NB4 (cell line): Measurements from ENCODE around the gene NPR2.

Experiments
- DNase-seq: peaks from one replicate; pipeline ENCODE4 v3.0.0; 2010; ENCODE audit warnings: low read depth
- H3K4me3 ChIP-seq: one replicate; pipeline ENCODE4 v1.5.1; 2011; ENCODE audit warnings: mild to moderate bottlenecking, low read depth, low read length, moderate library complexity
- MYC ChIP-seq: IDR thresholded peaks from 2 replicates; pipeline ENCODE4 v1.6.1; 2011; ENCODE audit warnings: low read depth, low read length
- POLR2A ChIP-seq: IDR thresholded peaks from 2 replicates; pipeline ENCODE4 v1.6.1; 2011; ENCODE audit warnings: mild to moderate bottlenecking; ENCODE audit not compliant: insufficient read length; ENCODE audit errors: extremely low read depth
- TF ChIP-seq, protein P1 (sequence below): IDR thresholded peaks from one replicate; pipeline ENCODE4 v1.5.1; 2012; ENCODE audit warnings: low read depth, low read length
- TF ChIP-seq, protein P2 (sequence below): IDR thresholded peaks from 2 replicates; pipeline ENCODE4 v1.6.1; 2011; ENCODE audit warnings: low read depth, low read length

The NPR2 gene

DNA sequence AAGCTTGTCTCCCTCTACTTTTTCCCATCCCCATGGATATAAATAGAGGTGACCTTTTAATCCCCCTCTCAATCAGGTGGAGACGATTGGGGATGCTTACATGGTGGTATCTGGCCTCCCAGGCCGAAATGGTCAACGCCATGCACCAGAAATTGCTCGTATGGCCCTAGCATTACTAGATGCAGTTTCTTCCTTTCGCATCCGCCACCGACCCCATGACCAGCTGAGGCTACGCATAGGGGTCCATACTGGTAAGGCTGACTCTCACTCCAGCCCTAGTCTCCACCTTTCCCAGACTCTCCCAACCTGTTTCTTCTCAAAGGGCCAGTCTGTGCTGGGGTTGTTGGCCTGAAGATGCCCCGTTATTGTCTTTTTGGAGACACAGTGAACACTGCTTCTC, 17.0 kb downstream of the NPR2 start:
- TF ChIP-seq, protein P1, sequence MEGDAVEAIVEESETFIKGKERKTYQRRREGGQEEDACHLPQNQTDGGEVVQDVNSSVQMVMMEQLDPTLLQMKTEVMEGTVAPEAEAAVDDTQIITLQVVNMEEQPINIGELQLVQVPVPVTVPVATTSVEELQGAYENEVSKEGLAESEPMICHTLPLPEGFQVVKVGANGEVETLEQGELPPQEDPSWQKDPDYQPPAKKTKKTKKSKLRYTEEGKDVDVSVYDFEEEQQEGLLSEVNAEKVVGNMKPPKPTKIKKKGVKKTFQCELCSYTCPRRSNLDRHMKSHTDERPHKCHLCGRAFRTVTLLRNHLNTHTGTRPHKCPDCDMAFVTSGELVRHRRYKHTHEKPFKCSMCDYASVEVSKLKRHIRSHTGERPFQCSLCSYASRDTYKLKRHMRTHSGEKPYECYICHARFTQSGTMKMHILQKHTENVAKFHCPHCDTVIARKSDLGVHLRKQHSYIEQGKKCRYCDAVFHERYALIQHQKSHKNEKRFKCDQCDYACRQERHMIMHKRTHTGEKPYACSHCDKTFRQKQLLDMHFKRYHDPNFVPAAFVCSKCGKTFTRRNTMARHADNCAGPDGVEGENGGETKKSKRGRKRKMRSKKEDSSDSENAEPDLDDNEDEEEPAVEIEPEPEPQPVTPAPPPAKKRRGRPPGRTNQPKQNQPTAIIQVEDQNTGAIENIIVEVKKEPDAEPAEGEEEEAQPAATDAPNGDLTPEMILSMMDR: no peak
- TF ChIP-seq MYC: no peak
- no peak for TF ChIP-seq POLR2A
- TF ChIP-seq, protein P2, sequence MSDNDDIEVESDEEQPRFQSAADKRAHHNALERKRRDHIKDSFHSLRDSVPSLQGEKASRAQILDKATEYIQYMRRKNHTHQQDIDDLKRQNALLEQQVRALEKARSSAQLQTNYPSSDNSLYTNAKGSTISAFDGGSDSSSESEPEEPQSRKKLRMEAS: no peak
- H3K4me3 ChIP-seq: no peak overlapping the region
- no peak for DNase-seq

DNA sequence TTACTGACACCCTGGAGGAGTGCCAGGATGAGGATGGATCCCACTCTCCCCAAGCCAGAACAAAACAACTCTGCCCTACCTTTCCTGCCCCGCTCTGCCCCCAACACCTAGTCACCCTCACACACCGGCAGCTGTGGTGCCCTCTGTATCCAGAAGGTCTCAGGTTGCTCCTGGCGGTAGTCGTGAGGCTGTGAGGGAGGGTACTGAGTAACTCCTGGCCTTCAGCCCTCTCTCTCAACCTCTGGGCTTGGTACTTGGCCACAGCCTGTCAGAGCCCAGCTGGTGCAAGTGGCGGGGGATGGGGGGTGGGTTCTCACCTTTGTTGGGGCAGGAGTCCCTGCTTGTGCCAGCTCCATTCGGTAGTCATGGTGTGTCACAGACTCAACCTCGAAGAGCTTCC, 18.7 kb downstream of the NPR2 start:
- H3K4me3 ChIP-seq: no peak overlapping the region
- TF ChIP-seq, protein P1: no peak
- TF ChIP-seq, protein P2: no peak
- TF ChIP-seq POLR2A: no peak
- TF ChIP-seq MYC: no peak
- DNase-seq: no peak

DNA sequence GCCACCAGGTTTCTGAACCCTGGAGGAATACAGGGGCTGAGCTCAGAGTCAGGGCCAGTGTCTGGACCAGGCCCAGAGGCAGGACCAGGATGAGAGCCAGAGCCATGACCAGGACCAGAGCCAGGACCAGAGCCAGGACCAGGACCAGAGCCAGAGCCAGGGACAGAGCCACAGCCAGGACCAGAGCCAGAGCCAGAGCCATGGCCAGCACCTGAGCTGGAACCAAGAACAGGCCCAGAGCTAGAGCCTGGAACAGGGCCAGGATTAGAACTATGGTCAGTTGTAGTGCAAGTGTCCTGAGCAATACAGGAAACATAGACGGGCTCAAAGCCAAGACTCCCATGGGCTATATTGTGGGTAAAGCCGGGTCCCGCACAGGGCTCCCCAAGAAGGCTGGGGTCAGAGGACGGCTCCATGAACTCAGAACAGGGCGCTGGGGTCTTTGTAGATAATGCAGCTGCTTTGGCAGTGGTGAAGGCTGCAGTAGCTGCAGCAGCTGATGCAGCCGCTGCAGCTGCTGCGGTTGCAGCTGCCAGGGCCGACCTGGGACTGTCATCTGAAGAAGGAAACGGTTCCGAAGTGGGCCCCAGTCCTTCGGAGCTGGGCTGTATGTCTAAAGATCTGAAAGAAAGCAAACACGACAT, 20.1 kb downstream of the NPR2 start:
- no peak for DNase-seq
- TF ChIP-seq POLR2A: no peak
- TF ChIP-seq, protein P1: no peak
- TF ChIP-seq MYC: no peak
- TF ChIP-seq, protein P2: no peak

DNA sequence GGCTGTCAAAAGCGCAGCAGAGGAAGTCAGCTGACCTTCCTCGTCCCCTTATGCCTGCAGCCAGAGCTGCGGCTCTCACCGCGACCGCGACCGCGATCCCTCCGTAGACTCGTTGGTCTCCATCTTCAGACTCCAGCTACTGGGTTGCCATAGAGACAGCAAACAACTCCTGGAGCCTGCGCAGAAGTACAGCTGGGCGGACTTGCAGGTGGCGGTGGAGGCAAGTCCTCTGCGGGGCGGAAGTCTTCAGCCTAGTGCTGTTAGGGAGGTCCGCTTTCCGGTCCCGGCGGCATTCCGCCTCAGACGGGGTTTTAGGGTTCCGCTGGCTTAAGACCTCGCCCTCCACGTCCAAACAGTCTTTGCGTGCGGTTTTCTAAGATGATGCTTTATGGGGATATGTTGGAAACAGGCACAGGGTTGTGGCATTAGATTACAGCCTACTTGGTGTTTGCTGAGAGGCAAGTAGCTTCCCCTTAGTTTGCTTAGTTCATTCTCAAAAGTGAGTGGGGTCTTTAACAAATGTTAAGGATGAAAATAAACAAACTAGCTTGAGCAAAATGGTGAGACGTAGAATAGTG, 20.7 kb downstream of the NPR2 start, which contains the start of gene SPAG8:
SPAG8 (minus strand) TSS at position 238 of the 578 bp plus-strand sequence; CDS start at position 123, 115 bp downstream.
- DNase-seq: peak; percentile 95
- peak within 1 kb of the TSS; percentile 56 for H3K4me3 ChIP-seq
- TF ChIP-seq MYC (peak; percentile 48), POLR2A (no peak)
- TF ChIP-seq, protein P1: no peak
- TF ChIP-seq, protein P2: peak; percentile 43

More for the DNA sequence above, 20.1 kb downstream of the NPR2 start:
- H3K4me3 ChIP-seq: peak overlapping the region; percentile 56

DNA sequence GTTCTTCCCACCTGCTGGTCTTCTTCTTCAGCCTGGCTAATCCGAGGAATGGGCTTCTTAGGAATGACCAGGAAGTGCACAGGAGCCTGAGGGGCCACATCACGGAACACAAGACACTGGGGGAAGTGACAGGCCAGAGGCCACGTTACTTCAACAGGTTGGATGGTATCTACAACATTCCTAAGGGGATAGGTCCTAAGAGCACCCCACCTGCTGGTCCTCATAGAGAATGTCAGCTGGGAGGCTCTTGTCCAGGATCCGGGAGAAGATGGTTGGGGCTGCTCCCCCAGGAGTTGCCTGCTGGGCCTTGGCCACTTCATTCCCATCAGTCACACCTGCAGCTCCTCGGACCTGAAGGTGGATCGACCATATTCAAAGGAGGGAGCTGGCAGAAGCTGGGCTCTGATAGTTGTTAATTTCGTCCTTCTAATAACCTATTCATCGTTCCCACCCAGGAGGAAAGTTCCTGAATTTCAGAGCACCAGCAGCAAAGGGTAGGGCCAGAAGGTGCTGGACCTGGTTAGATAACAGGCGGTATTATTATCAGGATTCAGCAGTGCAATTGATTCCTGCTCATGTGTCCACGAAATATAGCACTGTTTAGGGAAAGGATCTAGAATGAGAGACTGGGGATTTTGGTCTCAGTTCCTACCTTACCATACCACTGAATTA, 22.2 kb downstream of the NPR2 start:
- H3K4me3 ChIP-seq: peak overlapping the region; percentile 67
- TF ChIP-seq, protein P1: no peak
- TF ChIP-seq POLR2A (no peak), MYC (no peak)
- TF ChIP-seq, protein P2: no peak
- peak; percentile 21 for DNase-seq
